Stimulated activated CD4-positive, alpha-beta T cell treated with anti-CD3 and anti-CD28 coated beads, Interleukin-15, amount 100 ng/mL, for 24 hours (primary cell): ENCODE results near the gene CAT.
A peak's percentile ranks its signal among the peaks of the same experiment; 100 is the strongest.
"Not testable (repeated sequence)": the region's sequence is repeated elsewhere in the genome, so short reads cannot be mapped to it uniquely, and the experiment has no call there.

Experiments used
- DNase-seq: peaks from one replicate; pipeline ENCODE4 v3.0.0-alpha.2; 2020

Gene CAT

GRCh38 chr11:34438529-34439507 lies at the start of gene CAT:
CAT (plus strand) TSS chr11:34438934; CDS start chr11:34439014, 80 bp downstream.
- DNase-seq: peak; percentile 99

DNA sequence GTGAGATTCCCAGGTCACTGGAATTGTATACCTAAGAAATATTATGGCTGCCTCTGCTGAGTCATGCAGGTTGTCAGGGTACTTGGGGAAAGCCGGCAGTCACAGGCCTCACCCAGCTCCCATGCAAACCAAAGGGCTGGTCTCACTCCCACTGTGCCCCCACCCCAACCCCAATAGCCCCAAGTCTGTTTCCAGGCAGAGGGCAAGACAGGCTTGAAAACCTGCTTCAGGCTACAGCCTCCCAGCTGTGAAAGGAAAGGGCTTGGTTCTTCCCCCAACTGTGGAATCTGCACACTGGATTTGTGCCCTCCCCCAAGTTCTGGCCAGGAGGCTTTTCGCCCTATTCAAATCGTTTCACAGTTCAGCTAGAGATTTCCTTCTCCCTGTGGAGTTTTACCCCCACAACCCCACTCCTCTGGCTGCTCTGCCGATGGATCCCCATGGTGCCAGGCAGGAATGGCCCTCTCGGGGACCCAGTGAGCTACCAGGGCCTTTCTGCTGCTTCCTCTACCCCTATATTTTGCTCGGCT lies 43.9 kb upstream of the CAT start:
- no peak for DNase-seq

DNA sequence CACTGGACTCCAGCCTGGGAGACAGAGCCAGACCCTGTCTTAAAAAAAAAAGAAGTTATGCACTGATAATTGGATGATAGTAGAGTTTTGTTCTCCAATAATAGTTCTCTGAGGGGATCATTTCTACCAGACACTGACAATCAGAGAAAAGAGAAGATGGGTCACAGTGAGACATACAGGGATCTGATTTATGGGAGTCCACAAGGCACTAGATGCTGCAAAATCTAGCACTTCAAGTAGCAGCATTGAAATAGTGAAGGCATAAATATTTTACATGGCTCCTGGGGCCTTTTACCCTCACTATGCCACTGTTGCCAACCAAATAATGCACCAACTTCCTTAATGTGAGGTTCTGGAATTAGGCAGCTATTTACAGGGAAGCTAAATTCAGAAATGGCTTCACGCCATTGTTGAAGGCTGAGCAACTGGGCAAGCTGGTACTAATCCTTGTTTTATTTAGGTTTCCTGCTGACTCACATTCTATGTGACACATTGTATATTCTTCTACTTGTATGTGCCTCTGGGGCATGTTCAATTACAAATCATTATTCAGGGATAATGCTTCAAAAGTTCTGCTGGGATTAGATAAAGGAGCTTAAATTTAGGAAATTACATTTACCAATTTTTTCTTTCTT lies 42.7 kb upstream of the CAT start:
- DNase-seq: no peak

GRCh38 chr11:34397120-34397519 lies 41.6 kb upstream of the CAT start:
- no peak for DNase-seq

GRCh38 chr11:34397811-34398210 lies 40.9 kb upstream of the CAT start:
- DNase-seq: no peak

DNA sequence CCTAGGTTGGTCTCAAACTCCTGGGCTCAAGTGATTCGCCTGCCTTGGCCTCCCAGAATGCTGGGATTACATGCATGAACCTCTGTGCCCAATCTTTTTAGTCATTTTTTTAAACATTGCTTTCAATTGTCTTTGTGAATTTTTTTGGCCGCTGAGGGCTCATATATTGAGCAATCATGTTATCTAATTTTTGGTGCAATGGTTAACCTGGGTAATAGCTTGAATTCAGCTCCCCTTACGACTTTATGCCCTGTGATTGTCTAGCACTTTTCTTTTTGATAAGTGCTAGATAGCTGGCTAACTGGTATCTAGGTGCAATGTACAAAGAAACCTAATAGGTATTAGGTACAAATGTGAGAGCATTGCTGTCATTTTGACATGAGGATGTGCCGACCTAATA lies 35.3 kb upstream of the CAT start:
- no peak for DNase-seq

GRCh38 chr11:34404280-34404679 lies 34.5 kb upstream of the CAT start:
- no peak for DNase-seq

GRCh38 chr11:34405079-34405858 lies 33.5 kb upstream of the CAT start:
- DNase-seq: peak; percentile 3

- DNase-seq: no peak
Observed at GRCh38 chr11:34406413-34406812, 32.3 kb upstream of the CAT start.

DNA sequence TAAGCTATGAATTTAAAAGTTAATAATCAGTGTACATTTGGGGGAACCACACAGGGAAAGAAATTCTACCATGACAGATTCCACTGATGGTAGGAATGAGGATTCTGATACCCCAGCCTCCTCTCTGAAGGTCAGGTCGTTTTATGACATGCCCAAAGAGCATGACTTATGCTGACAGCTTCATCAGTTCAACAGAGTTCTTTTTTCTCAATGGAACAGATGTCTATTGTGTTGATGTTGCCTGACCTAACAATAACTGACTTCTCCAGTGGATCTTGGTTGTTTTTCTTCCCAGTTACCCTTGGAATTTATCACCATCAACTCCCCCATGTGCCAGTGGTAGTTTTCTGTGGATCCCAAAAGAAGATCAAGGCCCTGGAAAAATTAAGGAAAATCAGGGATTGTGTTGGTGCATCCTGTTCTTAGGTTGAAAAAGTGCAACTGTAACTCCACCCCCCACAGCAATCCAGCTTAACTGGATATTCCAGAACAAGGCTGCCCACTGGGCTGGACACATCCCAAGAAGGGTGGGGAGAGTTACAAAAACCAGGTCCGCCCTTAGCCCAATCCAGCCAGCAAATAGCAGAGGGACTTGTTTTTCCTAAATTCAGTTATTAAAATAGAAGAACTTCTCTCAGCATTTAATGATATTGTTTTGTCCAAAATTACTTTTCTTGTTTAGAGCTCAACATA lies 31.5 kb upstream of the CAT start:
- DNase-seq: no peak

- no peak for DNase-seq
Observed at GRCh38 chr11:34408580-34409172, 30.1 kb upstream of the CAT start.

- no peak for DNase-seq
Observed at GRCh38 chr11:34411111-34411510, 27.6 kb upstream of the CAT start.

DNA sequence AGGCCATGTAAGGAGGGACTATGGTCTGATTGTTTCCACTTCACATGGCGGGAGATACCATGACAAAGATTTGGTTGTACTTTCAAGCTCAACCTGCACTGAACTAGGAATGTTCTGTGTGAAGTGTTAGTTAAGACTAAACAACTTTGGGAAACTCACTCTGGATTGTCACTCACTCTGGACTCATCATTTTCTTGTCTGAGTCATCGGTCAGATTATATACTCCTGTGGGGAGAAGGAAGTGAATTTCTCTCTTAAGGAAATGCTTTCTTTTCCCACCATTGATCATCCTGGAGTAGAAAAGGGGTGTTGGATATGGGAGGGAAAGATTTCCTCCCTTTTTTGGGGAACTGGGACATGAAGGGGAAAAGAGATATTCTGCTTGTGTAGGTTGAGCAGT lies 26.9 kb upstream of the CAT start:
- DNase-seq: no peak

- DNase-seq: no peak
Observed at GRCh38 chr11:34413263-34413662, 25.5 kb upstream of the CAT start.

- DNase-seq: no peak
Observed at GRCh38 chr11:34415538-34415937, 23.2 kb upstream of the CAT start.

DNA sequence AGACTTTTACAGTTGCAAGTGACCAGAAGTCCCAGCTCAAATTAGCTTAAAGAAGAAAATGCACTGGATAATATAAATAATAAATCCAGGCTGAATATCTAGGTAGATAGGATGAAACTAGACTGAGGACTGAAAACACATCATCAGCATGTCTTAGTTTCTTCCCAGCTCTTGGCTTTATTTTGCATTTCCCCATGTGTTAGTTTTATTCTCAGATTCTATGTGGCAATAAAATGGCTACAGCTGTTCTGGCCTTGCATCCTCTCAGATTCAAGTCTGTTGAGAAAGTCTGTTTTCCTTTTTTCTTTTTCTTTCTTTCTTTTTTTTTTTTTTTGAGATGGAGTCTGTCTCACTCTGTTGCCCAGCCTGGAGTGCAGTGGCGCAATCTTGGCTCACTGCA lies 22.6 kb upstream of the CAT start:
- no peak for DNase-seq

DNA sequence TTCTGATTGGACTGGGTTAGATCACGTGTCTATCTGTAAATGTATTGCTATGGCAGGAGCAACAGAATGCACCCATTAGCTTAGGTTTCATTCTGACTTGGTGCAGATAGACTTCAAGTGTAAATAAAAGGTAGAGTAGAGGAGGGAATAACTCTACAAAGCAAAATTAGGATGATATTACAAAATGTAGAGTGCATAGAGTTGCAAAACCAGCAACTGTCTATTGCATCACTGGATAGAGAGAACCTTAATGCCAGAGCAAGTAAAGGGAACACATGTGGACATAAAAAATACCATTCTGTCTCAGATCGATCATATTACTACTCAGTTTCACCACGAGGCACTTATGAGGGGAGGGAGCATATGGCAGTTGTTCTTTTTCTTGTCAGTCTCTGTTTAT lies 22.0 kb upstream of the CAT start:
- DNase-seq: no peak

DNA sequence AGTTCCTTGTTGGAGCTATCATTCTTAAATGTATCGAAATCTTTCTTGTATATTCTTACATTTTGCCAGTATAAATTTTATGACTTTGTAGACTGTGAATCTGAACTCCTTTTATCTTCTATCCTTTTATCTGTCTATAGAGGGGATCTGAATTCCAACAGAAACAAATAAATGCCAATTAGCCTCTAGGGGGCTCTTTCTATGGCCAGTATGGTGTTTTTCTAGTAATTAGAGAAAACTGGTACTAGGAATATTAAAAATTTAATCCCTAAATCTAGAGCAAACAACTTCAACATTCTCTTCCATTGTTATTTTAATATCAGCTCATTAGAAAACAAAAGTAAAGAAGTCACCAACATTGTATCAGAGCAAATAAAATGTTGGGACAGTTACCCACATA lies 21.5 kb upstream of the CAT start:
- no peak for DNase-seq

DNA sequence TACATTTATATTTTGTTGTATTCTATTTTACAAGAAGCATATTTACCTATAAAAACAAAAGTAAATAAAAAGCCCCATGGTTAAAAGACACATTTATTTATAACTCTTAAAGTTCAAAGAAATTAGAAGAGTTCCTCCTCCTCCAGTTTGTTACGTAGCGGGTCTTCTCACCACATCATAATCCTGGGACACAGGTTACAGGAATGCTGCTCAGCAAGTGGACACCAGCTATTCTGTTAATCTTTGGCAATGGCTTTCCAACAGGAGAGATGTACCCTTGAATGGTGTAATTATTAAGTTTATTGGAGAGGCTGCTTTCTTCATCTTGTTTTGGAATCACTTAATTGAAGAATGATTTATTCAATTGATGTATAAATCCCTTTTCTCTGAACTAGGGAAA lies 19.6 kb upstream of the CAT start:
- DNase-seq: no peak

DNA sequence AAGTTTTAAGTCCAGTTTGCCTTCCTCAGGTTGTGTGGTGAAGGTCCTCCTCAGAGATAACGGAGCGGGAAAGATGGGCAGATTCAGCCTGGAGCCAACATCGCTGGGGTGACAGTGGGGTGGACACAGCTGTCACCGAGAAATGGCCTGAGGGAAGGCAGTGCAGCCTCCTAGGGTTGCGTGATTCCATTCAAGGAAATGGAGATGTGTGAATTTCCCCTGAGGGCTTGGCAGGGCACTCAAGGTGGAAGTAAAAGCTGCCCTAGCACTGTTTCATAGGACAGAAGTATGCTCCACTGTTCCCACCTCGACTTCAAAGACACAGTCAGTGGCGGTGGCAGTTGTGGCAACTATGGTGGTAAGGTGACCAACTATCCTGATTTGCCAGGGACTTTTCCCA lies 15.4 kb upstream of the CAT start:
- no peak for DNase-seq

- DNase-seq: not testable (repeated sequence)
Observed at GRCh38 chr11:34424826-34425225, 13.9 kb upstream of the CAT start.

DNA sequence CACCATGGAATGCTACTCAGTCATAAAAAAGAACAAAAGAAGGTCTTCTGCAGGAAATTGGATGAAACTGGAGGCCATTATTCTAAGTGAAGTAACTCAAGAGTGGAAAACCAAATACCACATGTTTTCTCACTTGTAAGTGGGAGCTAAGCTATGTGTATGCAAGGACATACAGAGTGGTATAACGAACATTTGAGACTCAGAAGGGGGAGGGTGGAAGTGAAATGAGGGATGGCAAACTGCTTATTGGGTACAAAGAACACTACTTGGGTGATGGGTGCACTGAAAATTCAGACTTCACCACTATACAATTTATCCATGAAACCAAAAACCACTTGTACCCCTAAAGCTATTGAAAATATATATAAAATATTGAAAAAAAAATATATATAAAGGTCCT lies 13.4 kb upstream of the CAT start:
- DNase-seq: no peak
